Measurements from ENCODE around the gene RPL36. TPM values are rescaled to one million over a fixed set of nuclear protein-coding genes. Genes with fewer than 3 reads are reported as not detected.
"Not testable (repeated sequence)": the region's sequence is repeated elsewhere in the genome, so short reads cannot be mapped to it uniquely, and the experiment has no call there.

Gene RPL36
- total and polyA plus RNA-seq, 4 donors, result 47.2 to 556 (median 321) TPM

- no peak for TF ChIP-seq EGR1 (IDR thresholded peaks at IDR 0.05; ENCODE audit: low read depth in 2 of 2)
- no peak for TF ChIP-seq HNF4A (conservative IDR thresholded peaks at IDR 0.05)
- TF ChIP-seq HNF4G (IDR thresholded peaks at IDR 0.05), result no peak
- TF ChIP-seq SP1 (IDR thresholded peaks at IDR 0.05), result no peak
- TF ChIP-seq RAD21 (IDR thresholded peaks at IDR 0.05), result no peak
- no peak for TF ChIP-seq RXRA (IDR thresholded peaks at IDR 0.05)
- no peaks in the 10 kb centered on the region for H3K9me3 ChIP-seq (ENCODE audit: control insufficient read depth in 4 of 4, low read length in 3 of 4)
- no peak overlapping the region for H3K9ac ChIP-seq (ENCODE audit: low read depth in 1 of 2, low read length in 2 of 2)
- 95% methylated on average over 38 of the region's 38 CpGs for WGBS
- peak; percentile 29 for DNase-seq (ENCODE audit: low spot score)
- H3K27ac ChIP-seq (ENCODE audit: low read depth in 1 of 2, low read length in 2 of 2), result no peak overlapping the region
- H3K27me3 ChIP-seq (ENCODE audit: control insufficient read depth in 4 of 4, insufficient read depth in 4 of 4, low read length in 3 of 4), result no peaks in the 10 kb centered on the region
- no peak overlapping the region for H3K4me3 ChIP-seq (ENCODE audit: low read depth in 1 of 3, low read length in 3 of 3)
- H3K4me1 ChIP-seq (ENCODE audit: control insufficient read depth in 4 of 4, insufficient read depth in 4 of 4, low read length in 3 of 4), result no peaks in the 10 kb centered on the region
- H3K36me3 ChIP-seq (ENCODE audit: control insufficient read depth in 4 of 4, insufficient read depth in 3 of 4, low read depth in 1 of 4, low read length in 3 of 4), result peaks cover 19 to 57% (median 25%) of the 10 kb centered on the region in 4 donors
These were observed 8.7 kb downstream of the RPL36 start for GRCh38 chr19:5698635-5699422.

GRCh38 chr19:5700455-5701092 is 10.5 kb downstream of the RPL36 start:
- no peaks in the 10 kb centered on the region for H3K9me3 ChIP-seq (ENCODE audit: control insufficient read depth in 4 of 4, low read length in 3 of 4)
- no peaks in the 10 kb centered on the region for H3K4me1 ChIP-seq (ENCODE audit: control insufficient read depth in 4 of 4, insufficient read depth in 4 of 4, low read length in 3 of 4)
- no peaks in the 10 kb centered on the region for H3K27me3 ChIP-seq (ENCODE audit: control insufficient read depth in 4 of 4, insufficient read depth in 4 of 4, low read length in 3 of 4)
- no peak overlapping the region for H3K4me3 ChIP-seq (ENCODE audit: low read depth in 1 of 3, low read length in 3 of 3)
- WGBS, result 98% methylated on average over 22 of the region's 22 CpGs
- TF ChIP-seq RAD21 (IDR thresholded peaks at IDR 0.05), result no peak
- TF ChIP-seq EGR1 (IDR thresholded peaks at IDR 0.05; ENCODE audit: low read depth in 2 of 2), result no peak
- no peak for TF ChIP-seq YY1 (IDR thresholded peaks at IDR 0.05)
- no peak for TF ChIP-seq RXRA (IDR thresholded peaks at IDR 0.05)
- no peak for TF ChIP-seq JUND (IDR thresholded peaks at IDR 0.05)
- no peak for TF ChIP-seq CTCF (IDR thresholded peaks at IDR 0.05; ENCODE audit: low read depth, low read length, missing input control)
- no peak for TF ChIP-seq REST (IDR thresholded peaks at IDR 0.05)
- no peak for TF ChIP-seq TAF1 (conservative IDR thresholded peaks at IDR 0.05)
- no peak for TF ChIP-seq FOXA1 (IDR thresholded peaks at IDR 0.05)
- no peak for TF ChIP-seq ZBTB33 (IDR thresholded peaks at IDR 0.05)
- no peak for TF ChIP-seq GABPA (IDR thresholded peaks at IDR 0.05 in 1 of 2, conservative IDR thresholded peaks at IDR 0.05 in 1 of 2)
- no peak for TF ChIP-seq FOXA2 (IDR thresholded peaks at IDR 0.05)
- TF ChIP-seq HNF4G (IDR thresholded peaks at IDR 0.05), result no peak
- no peak for TF ChIP-seq SP1 (IDR thresholded peaks at IDR 0.05)
- no peak for TF ChIP-seq ATF3 (IDR thresholded peaks at IDR 0.05)
- no peak for TF ChIP-seq NR2F2 (IDR thresholded peaks at IDR 0.05)
- no peak for TF ChIP-seq HNF4A (conservative IDR thresholded peaks at IDR 0.05)
- TF ChIP-seq MAX (IDR thresholded peaks at IDR 0.05), result no peak
- H3K36me3 ChIP-seq (ENCODE audit: control insufficient read depth in 4 of 4, insufficient read depth in 3 of 4, low read depth in 1 of 4, low read length in 3 of 4), result peaks cover 16 to 55% (median 25%) of the 10 kb centered on the region in 4 donors
- DNase-seq (ENCODE audit: low spot score), result peak; percentile 29
- no peak overlapping the region for H3K9ac ChIP-seq (ENCODE audit: low read depth in 1 of 2, low read length in 2 of 2)
- H3K27ac ChIP-seq (ENCODE audit: low read depth in 1 of 2, low read length in 2 of 2), result no peak overlapping the region

- not testable (repeated sequence) for H3K27me3 ChIP-seq (ENCODE audit: control insufficient read depth in 4 of 4, insufficient read depth in 4 of 4, low read length in 3 of 4); H3K9ac ChIP-seq (ENCODE audit: low read depth in 1 of 2, low read length in 2 of 2); H3K4me3 ChIP-seq (ENCODE audit: low read depth in 1 of 3, low read length in 3 of 3); DNase-seq (ENCODE audit: low spot score); H3K4me1 ChIP-seq (ENCODE audit: control insufficient read depth in 4 of 4, insufficient read depth in 4 of 4, low read length in 3 of 4); H3K9me3 ChIP-seq (ENCODE audit: control insufficient read depth in 4 of 4, low read length in 3 of 4); H3K27ac ChIP-seq (ENCODE audit: low read depth in 1 of 2, low read length in 2 of 2)
- WGBS, result 97% methylated on average over 24 of the region's 28 CpGs
- peaks cover 24 to 57% (median 31%) of the 10 kb centered on the region in 4 donors for H3K36me3 ChIP-seq (ENCODE audit: control insufficient read depth in 4 of 4, insufficient read depth in 3 of 4, low read depth in 1 of 4, low read length in 3 of 4)
These were observed 11.9 kb downstream of the RPL36 start for GRCh38 chr19:5702053-5702410.
